Germinal center (tissue), 1 donor: ENCODE data around the gene HIGD1B.

Experiments
- DNase-seq: peaks from one replicate; pipeline ENCODE4 v3.0.0; 2012; ENCODE audit warnings: mixed read lengths, low spot score

HIGD1B gene

DNA sequence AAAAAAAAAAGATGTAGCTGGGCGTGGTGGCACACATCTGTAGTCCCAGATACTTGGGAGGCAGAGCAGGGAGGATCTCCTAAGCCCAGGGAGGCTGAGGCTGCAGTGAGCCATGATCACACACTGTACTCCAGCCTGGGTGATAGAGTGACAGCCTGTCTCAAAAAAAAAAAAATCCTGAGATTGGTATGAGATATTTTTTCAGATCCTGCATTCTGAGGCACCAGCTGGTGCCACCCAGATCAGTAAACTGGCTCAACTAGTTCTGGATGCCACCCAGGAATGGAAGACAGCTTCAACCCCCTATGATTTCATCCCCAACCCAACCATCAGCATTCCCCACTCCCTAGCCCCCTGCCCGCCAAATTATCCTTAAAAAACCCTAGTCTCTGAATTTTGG lies 10.5 kb upstream of the HIGD1B start:
- no peak for DNase-seq

DNA sequence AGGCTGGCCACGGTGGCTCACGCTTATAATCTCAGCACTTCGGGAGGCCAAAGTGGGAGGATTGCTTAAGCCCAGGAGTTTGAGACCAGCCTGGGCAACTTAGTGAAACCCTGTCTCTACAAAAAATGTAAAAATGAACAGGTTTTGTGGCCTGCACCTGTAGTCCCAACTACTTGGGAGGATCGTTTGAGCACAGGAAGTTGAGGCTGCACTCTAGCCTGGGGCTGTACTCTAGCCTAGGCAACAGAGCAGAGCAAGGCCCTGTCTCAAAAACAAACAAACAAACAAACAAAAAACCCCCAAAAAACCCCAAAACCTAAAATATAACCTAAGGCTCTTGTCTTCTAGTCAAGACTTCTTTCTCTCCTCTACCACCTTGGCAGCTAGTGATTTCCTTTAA lies 7.4 kb upstream of the HIGD1B start:
- DNase-seq: no peak

DNA sequence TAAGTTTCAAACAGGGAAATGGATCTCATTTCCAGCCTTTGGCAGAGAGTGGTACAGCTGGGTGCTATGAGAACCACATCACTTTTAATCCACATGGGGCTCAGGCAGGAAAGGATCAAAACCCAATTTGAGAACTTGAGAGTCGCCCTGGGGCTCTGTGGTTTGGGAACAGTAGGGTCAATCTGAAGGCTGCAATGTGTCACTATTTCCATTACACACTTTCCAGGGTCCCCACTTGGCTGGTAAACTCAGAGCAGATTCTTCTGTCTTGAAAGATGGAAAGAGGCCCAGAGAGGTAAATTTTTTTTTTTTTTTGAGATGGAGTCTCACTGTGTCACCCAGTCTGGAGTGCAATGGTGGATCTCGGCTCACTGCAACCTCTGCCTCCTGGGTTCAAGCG lies 6.7 kb upstream of the HIGD1B start:
- DNase-seq: no peak

DNA sequence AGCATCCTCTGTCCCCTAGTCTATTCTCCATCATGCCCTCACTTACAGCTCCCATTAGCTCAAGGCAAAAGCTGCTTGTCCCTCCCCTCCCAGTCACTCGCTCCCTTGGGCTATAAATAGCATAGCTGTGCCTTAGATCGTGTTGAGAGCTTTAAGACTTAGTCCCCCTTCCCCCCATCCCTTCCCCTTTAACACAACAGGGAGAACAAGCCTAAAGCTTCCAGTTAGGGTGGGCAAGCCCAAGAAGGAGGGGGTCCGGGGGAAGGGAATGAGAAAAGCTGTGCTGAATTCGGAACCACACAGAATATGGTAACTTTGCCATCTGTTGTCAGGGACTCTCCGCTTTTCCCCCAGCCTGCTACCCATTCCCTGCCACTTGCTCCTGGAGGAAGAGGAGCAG lies 4.9 kb upstream of the HIGD1B start:
- no peak for DNase-seq

DNA sequence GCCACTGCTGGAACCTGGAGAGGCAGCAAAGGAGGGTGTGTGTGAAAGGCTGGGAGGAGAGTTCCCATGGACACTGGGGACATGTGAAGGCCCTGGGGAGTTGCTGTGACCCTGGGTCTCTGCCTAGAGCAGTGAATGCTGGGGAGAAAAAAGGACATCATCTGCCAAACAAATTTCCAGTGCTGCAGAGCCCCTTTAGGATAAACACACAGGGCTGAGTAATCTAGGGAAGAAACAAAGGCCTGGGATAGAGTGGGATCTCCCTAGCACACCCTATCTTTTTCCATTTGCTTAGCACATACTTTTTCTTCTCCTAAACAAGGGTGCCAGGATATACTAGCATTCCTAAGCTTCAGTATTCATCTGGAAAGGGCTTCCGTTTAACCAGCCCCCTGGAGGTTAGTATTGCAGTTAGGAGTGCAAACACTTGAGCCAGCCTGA lies 3.3 kb upstream of the HIGD1B start:
- no peak for DNase-seq

DNA sequence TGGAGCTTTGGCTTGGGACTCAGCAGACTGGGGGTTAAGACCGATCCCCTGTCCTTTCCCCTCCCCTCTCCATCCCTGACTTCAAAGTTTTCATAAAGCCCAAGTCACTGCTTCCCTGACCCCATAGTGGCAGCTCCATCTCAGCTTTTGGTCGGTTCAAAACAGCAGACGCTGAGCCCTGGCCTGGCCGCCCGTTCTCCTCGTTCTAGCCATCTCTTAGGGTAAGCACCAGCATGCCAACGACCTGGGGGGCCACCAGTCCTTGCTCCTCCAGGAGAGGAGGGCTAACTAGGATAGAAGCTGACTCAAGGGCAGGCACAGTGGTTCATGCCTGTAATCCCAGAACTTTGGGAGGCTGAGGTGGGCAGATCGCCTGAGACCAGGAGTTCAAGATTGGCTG lies 1.5 kb upstream of the HIGD1B start:
- DNase-seq: no peak

DNA sequence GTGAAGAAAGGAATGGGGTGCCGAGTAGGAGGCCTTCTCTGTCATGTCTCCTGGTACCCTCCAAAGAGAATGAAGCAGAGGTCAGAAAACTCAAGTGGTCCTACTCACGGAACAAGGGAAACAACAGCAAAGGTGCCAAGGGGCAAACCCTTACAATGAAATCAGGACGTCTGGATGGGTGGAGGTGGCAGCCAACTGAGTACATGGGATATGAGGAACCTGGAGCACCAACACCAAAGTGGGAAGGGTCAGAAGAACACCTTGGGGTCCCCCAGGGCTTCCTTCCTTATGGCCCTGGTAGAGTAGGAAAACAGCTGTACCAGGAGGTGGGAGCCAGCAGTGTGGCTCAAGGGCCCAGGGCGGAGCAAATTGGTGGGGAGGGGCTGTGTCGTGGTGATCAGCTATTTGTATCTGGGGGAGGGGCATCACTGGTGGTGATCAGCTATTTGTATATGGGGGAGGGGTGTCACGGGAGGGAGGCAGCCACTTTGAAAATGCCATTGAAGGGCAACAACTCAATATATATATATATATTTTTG lies 643 bp downstream of the HIGD1B start:
- DNase-seq: no peak

DNA sequence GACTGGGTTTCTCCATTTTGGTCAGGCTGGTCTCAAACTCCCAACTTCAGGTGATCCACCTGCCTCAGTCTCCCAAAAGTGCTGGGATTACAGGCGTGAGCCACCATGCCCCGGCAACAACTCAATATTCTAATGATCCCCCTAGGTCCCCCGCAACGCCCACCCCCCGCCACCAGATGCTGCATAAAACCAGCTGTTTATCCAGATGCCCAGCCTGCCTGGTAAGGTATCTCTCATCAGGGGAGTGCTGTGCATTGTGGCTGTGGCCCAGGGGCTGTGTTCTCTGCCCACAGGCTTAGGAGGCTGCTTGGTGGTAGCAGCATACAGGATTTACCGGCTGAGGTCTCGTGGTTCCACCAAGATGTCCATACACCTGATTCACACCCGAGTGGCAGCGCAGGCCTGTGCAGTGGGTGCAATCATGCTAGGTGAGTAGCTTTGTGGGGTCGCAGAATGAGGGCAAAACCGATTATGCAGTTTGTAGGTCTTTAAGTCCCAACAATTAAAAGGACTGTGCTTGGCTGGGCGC lies 1.3 kb downstream of the HIGD1B start:
- DNase-seq: no peak

DNA sequence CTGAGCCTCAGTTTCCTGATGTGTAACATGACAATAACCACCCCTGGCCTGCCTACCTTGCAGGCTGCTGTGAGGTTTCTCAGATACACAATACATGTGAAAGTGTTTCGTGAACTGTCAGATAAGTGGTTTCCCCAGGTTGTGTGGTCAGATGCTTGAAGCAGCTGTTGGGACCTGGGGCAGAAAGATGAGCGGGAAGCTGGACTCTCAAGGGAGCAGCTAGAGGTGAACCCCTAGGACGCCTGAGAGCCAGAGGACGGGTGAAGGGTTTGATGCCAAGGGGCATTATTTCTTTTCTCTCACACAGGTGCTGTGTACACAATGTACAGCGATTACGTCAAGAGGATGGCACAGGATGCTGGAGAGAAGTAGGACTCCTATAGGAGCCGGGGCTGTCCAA lies 2.3 kb downstream of the HIGD1B start:
- DNase-seq: no peak

DNA sequence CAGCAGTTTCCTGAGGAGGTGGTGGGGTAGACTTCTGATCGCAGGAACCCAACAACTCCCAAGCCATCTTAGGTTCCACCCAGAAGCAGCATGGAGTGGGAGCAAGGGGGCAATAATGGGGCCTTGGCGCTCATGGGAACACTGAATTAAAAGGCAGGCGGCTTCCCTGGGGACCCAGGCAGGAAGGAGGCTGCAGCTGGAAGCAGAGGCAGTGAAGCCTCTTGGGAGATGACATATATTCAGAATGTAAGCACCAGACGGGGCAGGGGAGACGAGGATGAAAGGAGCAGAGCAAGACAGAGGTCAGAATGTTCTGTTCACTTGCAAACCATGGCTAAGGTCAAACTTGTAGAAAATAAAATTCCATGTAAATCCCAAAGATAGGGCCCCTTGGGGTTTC lies 2.9 kb downstream of the HIGD1B start:
- no peak for DNase-seq

DNA sequence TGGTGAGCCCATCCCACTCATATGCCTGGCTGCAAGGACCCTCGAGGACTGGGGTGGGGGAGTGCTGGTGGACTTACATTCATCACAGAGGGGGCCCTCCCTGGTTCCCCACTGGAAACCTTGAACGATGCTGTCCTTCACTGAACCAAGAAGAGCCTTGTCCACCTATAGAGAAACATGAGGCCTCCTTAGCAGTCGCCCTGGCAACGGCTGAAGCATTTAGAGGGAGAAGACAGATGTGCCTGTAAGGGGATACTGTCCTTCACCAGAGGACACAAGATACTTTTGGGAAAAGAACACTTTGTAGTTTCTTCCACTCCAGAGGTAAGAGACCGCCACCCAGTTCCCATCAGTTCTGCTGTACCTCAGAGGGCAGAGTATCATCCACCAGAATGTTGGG lies 6.5 kb downstream of the HIGD1B start:
- no peak for DNase-seq

DNA sequence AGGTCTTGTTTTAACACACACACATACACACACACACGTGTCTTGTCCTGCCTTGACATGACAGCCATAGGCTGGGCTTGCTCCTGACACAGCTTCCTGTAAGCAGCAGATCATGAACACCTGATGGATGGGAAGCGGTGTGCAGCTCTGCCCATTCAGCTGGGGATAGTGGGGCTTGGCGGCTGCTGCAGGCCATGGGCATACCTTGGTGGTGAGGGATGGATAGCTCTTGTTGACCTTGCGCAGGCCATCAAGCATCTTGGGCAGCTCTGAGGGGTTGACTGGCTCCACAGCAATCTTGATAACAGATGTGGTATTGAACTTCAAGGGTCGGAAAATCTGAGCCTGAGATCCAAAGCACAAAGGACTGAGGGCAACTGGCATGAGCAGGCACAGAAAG lies 12.0 kb downstream of the HIGD1B start:
- no peak for DNase-seq

DNA sequence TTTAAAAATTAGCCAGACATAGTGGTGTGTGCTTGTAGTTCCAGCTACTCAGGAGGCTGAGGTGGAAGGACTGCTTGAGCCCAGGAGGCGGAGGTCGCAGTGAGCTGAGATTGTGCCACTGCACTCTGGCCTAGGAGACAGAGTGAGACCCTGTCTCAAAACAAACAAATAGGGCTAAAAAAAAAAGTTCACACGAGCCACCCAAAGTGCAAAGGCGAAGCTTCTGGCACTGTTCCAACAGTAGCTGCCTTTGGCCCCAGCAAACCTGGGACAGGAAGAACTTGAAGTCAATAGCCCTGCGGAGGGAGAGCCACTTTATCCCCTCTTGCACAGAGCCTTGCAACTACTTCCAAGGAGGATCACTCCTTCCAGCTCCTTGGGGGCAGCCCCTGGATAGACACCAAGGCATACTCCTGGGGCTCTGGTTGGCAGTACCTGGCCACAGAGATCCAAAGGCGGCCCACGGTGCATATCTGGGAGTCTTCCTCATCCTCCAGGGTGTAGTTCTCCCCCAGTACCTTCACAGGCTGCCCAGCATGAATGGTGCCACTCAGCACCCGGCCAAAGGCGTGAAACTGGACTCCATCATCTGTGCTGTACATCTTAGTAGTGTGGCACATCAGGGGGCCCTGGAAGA lies 14.7 kb downstream of the HIGD1B start:
- no peak for DNase-seq

DNA sequence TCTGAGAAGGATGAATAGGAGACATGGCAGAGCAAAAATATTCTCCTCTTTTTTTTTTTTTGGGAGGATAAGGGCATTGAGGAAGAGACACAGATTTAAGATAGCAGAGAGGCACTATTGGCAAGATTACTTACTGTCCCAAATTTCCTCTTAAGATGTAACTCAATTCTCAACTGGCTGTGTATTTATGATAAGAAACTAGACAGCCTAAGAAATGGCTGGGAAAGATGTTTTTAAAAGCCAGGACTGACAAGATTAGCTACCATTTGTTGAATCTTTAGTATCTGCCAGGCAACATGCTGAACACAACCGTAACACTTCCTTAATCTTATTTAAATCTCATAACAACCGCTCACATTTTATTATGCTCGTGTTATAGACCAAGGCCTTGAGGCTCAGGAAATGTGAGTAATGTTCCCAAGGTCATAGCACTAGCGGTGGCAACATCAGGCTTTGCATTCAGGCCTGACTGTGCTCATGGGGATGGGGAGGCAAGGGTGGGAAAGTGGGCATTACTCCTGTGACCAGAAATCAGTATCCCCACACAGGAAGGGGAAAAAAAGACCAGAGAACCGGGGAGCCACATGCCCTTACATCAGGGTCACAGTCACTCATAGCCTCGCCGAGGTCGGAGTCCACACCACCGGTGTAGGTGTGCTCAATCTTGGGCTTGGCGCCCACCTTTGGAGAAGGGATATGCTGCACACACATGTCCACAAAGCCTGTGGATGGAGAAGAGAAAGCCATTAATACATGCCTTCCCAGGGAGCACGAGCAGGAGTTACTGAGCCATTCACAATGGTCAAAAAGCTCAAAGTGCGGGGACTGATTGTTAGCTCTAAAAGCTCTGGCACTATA lies 15.6 kb downstream of the HIGD1B start:
- DNase-seq: no peak

DNA sequence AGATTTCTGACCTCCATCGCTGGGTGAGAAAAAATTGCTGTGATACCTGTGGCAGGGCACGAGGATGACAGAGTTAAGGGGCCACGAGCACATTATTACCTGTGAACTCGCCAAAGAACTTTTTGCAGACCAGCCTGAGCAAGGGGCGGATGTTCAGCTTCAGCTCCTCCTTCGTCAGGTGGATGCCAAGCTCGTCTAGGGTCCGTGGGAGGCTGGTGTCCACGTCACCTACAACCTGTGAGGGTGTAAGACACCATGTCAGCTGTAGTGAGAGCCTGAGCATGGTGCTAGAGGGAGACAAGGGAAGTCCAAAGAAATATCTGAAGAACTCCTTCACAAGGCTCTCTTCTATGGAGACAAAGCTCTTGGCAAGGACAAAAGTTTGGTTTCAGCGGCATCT lies 17.1 kb downstream of the HIGD1B start:
- no peak for DNase-seq

DNA sequence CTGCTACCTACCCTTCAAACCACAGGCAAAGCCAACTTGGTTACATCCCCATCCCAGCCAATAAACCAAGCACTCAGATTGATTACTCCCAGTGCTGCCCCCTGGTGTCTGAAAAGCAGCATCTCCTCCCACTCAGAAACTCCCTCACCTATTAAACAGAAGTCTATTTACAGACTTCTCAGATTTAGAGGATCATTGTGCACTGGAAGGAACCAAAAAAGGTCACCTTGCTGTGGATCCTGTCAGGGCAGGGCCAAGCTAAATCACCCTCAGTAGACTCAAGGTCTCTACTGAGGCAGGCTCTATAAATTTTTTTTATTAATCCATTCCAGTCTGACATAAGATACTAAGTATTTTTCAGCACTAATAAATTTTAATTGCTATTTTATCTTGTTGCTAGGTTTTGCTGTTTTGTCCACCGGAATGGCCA lies 17.6 kb downstream of the HIGD1B start:
- DNase-seq: peak; percentile 73

DNA sequence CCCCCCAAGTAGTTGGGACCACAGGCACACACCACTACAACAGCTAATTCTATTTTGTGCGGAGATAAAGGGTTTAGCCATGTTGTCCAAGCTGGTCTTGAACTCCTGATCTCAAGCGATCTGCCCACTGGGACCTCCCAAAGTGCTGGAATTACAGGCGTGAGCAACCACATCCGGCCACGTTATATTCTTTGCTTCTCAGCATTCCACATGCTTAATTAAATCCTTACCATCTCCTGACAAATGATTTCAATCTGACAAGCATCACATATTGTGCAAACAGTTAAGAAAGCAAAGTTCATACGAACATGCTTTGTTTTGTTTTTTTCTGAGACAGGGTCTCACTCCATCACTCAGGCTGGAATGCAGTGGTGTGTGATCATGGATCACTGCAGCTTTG lies 18.2 kb downstream of the HIGD1B start:
- no peak for DNase-seq

DNA sequence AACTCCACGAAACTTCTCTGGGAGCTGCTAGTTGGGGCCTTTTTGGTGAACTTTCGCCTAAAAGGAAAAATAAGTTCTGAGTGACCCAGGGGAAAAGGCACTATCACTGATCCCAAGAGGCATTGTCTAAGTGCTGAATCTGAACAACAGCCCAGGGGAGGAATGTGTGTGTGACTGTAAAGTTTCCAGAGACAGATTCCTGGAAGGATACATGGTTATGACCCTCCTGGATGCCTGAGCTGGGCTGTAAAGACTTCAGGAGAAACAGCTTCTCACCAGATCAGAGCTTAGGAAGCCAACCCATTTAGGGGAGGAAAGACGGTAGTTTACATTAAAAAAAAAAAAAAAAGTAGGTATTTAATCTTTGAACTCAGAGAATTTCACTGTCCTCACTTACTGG lies 20.2 kb downstream of the HIGD1B start:
- no peak for DNase-seq

DNA sequence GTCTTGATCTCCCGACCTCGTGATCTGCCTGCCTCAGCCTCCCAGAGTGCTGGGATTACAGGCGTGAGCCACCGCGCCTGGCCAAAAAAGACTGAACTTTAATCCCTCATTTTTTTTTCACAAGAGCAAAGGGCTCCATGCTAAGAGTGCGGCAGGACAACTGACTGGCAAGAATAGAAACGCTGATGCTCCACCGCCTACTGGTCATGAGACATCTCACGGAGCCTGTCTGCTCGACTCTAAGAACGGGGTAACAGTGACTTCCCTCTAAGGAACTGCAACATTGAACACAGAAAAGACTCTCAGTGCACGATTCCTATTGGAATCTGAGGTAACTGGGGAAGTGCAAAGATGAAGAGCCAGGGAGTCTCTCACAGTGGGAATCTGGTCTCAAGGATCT lies 23.9 kb downstream of the HIGD1B start:
- no peak for DNase-seq

DNA sequence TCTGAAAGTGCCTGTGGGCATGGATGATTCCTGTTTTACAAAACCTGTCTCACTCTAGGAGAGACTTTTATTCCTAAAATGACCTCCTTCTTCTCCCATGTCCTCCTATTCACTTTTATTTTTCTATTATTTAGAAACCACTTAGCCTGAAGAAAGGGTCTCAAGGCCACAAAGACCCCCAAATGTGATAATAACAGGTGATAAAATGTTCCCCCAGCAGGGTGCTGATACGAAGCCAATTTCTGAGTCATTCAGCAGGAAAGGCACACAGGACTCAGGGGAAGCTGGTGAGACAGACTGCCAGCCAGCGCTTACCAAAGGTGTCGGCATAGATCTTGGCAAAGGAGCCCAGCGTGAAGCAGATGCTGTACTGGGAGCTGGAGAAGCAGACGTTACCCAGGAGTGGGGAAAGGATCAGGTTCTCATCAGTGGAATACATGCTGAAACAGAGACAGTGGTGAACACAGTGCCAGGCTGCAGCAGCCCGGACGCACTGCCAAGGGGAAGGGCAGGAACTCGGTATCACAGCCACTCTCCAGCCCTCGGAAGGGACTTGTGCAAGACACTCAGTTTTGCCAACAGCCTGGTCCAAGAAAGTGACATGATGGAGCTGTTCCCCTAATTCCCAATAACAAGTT lies 24.6 kb downstream of the HIGD1B start:
- no peak for DNase-seq

DNA sequence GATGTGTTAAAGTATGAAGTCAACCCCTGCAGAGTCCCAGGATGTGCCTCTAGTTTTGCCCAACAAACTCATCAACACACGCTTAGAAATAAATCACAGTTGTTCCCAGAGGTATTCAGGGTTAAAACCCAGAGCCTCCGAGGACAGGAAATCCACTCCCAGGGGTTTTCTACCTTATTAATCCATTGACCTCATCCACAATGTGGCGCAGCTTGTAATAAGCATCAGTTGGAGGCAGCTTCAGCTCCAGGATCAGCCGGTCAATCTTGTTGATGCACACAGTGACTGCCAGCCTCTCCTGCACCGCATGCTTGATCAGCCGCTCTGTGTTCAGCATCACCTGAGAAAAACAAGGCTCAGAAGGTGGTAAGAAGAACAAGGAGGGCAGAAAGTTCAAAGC lies 28.1 kb downstream of the HIGD1B start:
- DNase-seq: no peak

DNA sequence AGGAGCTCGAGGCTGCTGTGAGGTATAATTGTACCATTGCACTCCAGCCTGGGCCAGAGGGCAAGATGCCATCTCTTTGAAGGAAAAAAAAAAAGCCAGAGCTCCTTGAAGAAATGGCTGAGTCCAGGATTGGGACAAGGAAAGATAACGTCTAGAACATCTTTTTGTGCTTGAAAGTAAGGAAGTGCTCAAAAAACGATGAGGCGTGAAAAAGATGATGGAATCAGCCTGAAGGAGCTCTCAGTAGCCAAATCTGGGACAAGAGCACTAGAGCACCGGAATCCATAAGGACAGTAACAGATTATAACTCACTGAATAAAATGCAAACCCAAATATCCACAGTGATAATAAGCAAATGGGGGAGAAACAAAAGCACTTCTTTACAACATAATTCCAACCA lies 29.4 kb downstream of the HIGD1B start:
- no peak for DNase-seq
